T-cell (primary cell): ENCODE measurements around the gene BPGM. TPM values are rescaled to one million over a fixed set of nuclear protein-coding genes. Genes with fewer than 3 reads are reported as not detected.

ENCODE experiments used
- ATAC-seq, 4 experiments: fragments of 200-7000 bp in 3 of 4; fragments of 150-1000 bp in 1 of 4; cut with Tn5 transposase; replicated peaks in 1 of 4; 1 replicate in 3 of 4; 2 replicates in 1 of 4; pipeline ENCODE4 v1.10.0; 2021; ENCODE audit warnings: moderate library complexity in 3 of 4, mild to moderate bottlenecking in 2 of 4, moderate number of reproducible peaks in 1 of 4
- CTCF ChIA-PET, 2 donors: fragments of 300-600 bp; sonication (Branson Sonifier 250); formaldehyde crosslinking; loops; one replicate each; lab custom pipeline; 2022; ENCODE audit warnings: antibody characterized with exemption in 2 of 2; lab: Charles Lee
- POLR2A ChIA-PET, 2 donors: fragments of 300-600 bp; sonication (Branson Sonifier 250); formaldehyde crosslinking; loops; one replicate each; lab custom pipeline; 2022; ENCODE audit warnings: antibody characterized with exemption in 2 of 2; lab: Charles Lee
- DNase-seq, 35 experiments: peaks; one replicate each; pipeline versions ENCODE4 v3.0.0 to v3.0.0-alpha.2; 2013 to 2023
- H3K27ac ChIP-seq: one replicate; pipeline ENCODE4 v1.5.1; 2013; ENCODE audit warnings: low read length
- H3K27me3 ChIP-seq, 2 experiments: replicated peaks in 1 of 2; 1 replicate in 1 of 2; 2 replicates in 1 of 2; pipeline versions ENCODE4 v1.6.1 to v1.7.0; 2013; ENCODE audit warnings: low read length in 1 of 2, mixed read lengths in 1 of 2; ENCODE audit not compliant: control insufficient read depth in 2 of 2, insufficient read depth in 2 of 2; ENCODE audit errors: extremely low read depth in 1 of 2
- H3K36me3 ChIP-seq, 2 donors: 1 replicate in 1 of 2; 2 replicates in 1 of 2; pipeline versions ENCODE4 v1.6.1 to v1.7.0; 2013; ENCODE audit warnings: low read length in 1 of 2; ENCODE audit not compliant: control insufficient read depth in 2 of 2, insufficient read depth in 1 of 2; ENCODE audit errors: extremely low read depth in 1 of 2
- H3K4me1 ChIP-seq, 2 experiments: 1 replicate in 1 of 2; 2 replicates in 1 of 2; pipeline versions ENCODE4 v1.6.1 to v1.7.0; 2013; ENCODE audit warnings: low read length in 2 of 2, mixed read lengths in 1 of 2; ENCODE audit not compliant: insufficient read depth in 2 of 2, control insufficient read depth in 1 of 2; ENCODE audit errors: extremely low read depth in 1 of 2
- H3K4me3 ChIP-seq, 2 donors: 1 replicate in 1 of 2; 2 replicates in 1 of 2; pipeline versions ENCODE4 v1.5.1 to v1.7.0; 2013; ENCODE audit warnings: mild to moderate bottlenecking in 2 of 2, low read length in 1 of 2, moderate library complexity in 1 of 2; ENCODE audit not compliant: control insufficient read depth in 1 of 2; ENCODE audit errors: extremely low read depth in 1 of 2
- H3K9me3 ChIP-seq: 2 replicates; pipeline ENCODE4 v1.7.0; 2013
- H3K27ac Mint-ChIP-seq, 2 donors: one replicate each; pipeline ENCODE4 v1.8.0; 2020 to 2021; ENCODE audit warnings: mild to moderate bottlenecking in 2 of 2, mixed read lengths in 2 of 2
- H3K27me3 Mint-ChIP-seq, 2 donors: one replicate each; pipeline ENCODE4 v1.8.0; 2021 to 2022; ENCODE audit warnings: mixed read lengths in 2 of 2
- H3K36me3 Mint-ChIP-seq: one replicate; pipeline ENCODE4 v1.8.0; 2021; ENCODE audit warnings: mixed read lengths
- H3K4me1 Mint-ChIP-seq, 3 donors: one replicate each; pipeline ENCODE4 v1.8.0; 2020 to 2022; ENCODE audit warnings: mixed read lengths in 3 of 3, mild to moderate bottlenecking in 1 of 3
- H3K4me3 Mint-ChIP-seq, 3 donors: one replicate each; pipeline ENCODE4 v1.8.0; 2020 to 2022; ENCODE audit warnings: mild to moderate bottlenecking in 3 of 3, mixed read lengths in 3 of 3, moderate library complexity in 3 of 3
- H3K9me3 Mint-ChIP-seq, 3 donors: one replicate each; pipeline ENCODE4 v1.8.0; 2020 to 2022; ENCODE audit warnings: mixed read lengths in 3 of 3
- WGBS: methylation state at CpG from one replicate; pipeline ENCODE4 v1.1.5; 2013; ENCODE audit warnings: missing lambda C conversion rate; ENCODE audit not compliant: insufficient coverage; 5-methylcytosine and 5-hydroxymethylcytosine counted together
- total RNA-seq, 35 experiments: library from RNA in 6 of 35; stranded (reverse) in 6 of 35; fragments of 120-200 nt in 1 of 35; gene quantifications; one replicate each; pipeline versions ENCODE4 v1.2.1 to v1.2.4 and lab custom pipeline; 2013 to 2026

Gene BPGM
- total RNA-seq, 5 donors from 2014 or later (not counting 1 experiment from before 2014, with no cell fraction given) = 16.4 to 20.3 (median 18.3) TPM

DNA sequence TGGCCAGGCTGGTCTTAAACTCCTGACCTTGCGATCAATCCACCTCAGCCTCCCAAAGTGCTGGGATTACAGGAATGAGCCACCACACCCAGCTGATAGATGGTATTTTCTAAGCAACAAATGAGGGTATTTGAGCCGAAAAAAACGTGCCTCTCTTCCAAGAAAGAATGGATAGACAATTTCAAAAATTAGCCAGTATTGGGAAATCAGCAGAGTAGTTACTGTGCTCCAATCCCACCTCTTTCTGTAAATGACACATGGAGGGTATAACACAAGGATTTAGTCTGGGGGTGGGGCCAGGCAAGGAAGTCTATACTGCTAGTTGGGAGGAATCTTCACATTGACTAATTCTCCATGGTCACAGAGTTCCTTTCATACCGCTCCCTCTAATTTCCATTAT lies 9.2 kb upstream of the BPGM start:
- Mint-ChIP-seq H3K27me3 (no peaks in the 10 kb centered on the region), H3K27ac (peak overlapping the region; percentile 66 to 73), H3K9me3 (no peaks in the 10 kb centered on the region), H3K36me3 (peaks cover 2% of the 10 kb centered on the region), H3K4me3 (no peak overlapping the region), H3K4me1 (peaks cover 28 to 46% (median 32%) of the 10 kb centered on the region in 3 donors)
- H3K4me3 ChIP-seq = no peak overlapping the region
- H3K36me3 ChIP-seq = no peaks in the 10 kb centered on the region
- no peak for DNase-seq
- H3K27ac ChIP-seq = no peak overlapping the region
- H3K27me3 ChIP-seq = no peaks in the 10 kb centered on the region
- ChIA-PET CTCF (interaction anchor here in 1 of 2 donors (1.5 kb wide), 1 partner anchor 348 kb away, joined by 3 read pairs; the partner anchor contains the start of gene AGBL3), POLR2A (interaction anchor here (0.7 to 1.3 kb wide), 2 partner anchors 8 to 10 kb away, joined by 3 read pairs; no protein-coding TSS in a partner anchor)
- no peaks in the 10 kb centered on the region for H3K9me3 ChIP-seq
- no CpG with 5 or more reads among the region's 4 CpGs for WGBS
- H3K4me1 ChIP-seq = peaks cover 0 to 11% of the 10 kb centered on the region in 2 experiments
- ATAC-seq = no peak

DNA sequence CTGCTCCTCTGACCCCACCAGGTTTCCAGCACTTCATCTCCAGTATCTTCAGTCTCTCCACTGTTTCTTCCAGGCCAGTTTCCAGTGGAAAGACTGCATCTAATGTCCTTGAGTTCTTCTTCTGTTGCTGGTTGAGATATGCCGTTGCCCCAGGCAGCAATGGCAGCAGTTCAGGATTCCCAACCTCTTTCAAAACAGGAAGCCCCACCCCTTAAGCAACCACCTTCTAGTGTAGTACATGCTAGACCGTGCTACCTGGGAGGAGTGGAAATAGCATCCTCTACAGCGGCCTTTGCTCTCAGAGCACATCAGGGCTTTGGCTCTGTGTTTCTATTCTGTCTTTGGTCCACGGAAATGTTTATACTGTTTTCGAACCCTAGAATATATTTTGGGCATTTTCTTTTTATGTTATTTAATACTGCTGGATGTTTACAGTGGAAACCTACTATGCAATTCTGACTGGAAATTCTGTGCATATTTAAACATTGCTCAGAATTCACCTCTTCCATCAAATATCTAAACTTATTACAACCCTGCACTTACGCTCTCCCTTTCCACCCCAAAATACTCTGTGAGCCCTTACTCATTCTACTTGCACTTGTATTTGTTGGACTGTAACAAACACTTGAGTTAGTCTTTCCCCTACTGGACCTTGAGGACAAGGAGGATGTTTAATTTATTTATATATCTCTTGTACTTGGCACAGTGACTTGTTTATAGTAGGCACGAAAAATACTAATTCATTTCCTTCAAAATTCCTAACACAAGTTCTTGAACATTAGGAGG lies 8.5 kb upstream of the BPGM start:
- Histone ChIP-seq H3K4me3 (no peak overlapping the region), H3K27me3 (no peaks in the 10 kb centered on the region), H3K9me3 (no peaks in the 10 kb centered on the region), H3K27ac (no peak overlapping the region), H3K36me3 (no peaks in the 10 kb centered on the region), H3K4me1 (peaks cover 0 to 11% of the 10 kb centered on the region in 2 experiments)
- ChIA-PET CTCF (interaction anchor here (1.5 kb wide), 2 partner anchors 9 to 348 kb away, joined by 3 to 4 read pairs; partner anchors contain the start of gene AGBL3 (in 1 of the 2)), POLR2A (no interaction called here)
- H3K4me3 Mint-ChIP-seq = peak overlapping the region in 1 of 3 donors; percentile 22
- ATAC-seq (peak; percentile 45 to 88 (median 71)), DNase-seq (peak in 4 of 35 experiments; percentile 1 to 22 (median 8))
- H3K36me3 Mint-ChIP-seq = peaks cover 2% of the 10 kb centered on the region
- WGBS = 10% methylated on average over 2 of the region's 7 CpGs
- peak overlapping the region; percentile 66 to 73 for H3K27ac Mint-ChIP-seq
- no peaks in the 10 kb centered on the region for H3K27me3 Mint-ChIP-seq
- H3K4me1 Mint-ChIP-seq = peaks cover 26 to 48% (median 32%) of the 10 kb centered on the region in 3 donors
- no peaks in the 10 kb centered on the region for H3K9me3 Mint-ChIP-seq

DNA sequence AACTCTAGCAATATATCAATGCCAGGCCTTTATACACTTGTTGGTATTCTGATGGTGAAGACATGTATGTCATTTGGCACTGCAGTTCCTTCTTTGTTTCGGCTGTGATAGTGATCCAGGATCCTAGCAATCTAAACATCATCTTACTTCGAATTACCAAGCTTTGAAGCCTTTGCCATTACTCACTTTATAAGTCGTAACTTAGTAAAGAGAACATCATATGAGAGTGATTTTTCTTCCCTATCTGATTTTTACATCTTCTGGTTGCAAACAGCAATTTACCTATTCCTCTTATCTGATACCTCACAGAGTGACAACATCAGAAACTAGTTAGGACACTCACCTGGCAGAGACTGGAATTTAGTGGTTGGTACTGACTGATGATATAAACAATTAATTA lies 7.6 kb upstream of the BPGM start:
- CTCF ChIA-PET = interaction anchor here (0.6 to 1.5 kb wide), 3 partner anchors 8 to 500 kb away, joined by 3 to 7 read pairs (median 4); no protein-coding TSS in a partner anchor
- Histone ChIP-seq H3K9me3 (no peaks in the 10 kb centered on the region), H3K4me3 (no peak overlapping the region), H3K4me1 (peaks cover 0 to 11% of the 10 kb centered on the region in 2 experiments), H3K36me3 (no peaks in the 10 kb centered on the region), H3K27ac (no peak overlapping the region), H3K27me3 (no peaks in the 10 kb centered on the region)
- POLR2A ChIA-PET = interaction anchor here (0.9 kb wide), 2 partner anchors 9 to 19 kb away, joined by 4 to 5 read pairs; no protein-coding TSS in a partner anchor
- H3K4me1 Mint-ChIP-seq = peaks cover 27 to 49% (median 28%) of the 10 kb centered on the region in 3 donors
- no peak overlapping the region for H3K4me3 Mint-ChIP-seq
- no peak for ATAC-seq
- H3K27ac Mint-ChIP-seq = no peak overlapping the region
- no peak for DNase-seq
- no peaks in the 10 kb centered on the region for H3K27me3 Mint-ChIP-seq
- peaks cover 2% of the 10 kb centered on the region for H3K36me3 Mint-ChIP-seq
- no CpG with 5 or more reads among the region's 3 CpGs for WGBS
- H3K9me3 Mint-ChIP-seq = no peaks in the 10 kb centered on the region

DNA sequence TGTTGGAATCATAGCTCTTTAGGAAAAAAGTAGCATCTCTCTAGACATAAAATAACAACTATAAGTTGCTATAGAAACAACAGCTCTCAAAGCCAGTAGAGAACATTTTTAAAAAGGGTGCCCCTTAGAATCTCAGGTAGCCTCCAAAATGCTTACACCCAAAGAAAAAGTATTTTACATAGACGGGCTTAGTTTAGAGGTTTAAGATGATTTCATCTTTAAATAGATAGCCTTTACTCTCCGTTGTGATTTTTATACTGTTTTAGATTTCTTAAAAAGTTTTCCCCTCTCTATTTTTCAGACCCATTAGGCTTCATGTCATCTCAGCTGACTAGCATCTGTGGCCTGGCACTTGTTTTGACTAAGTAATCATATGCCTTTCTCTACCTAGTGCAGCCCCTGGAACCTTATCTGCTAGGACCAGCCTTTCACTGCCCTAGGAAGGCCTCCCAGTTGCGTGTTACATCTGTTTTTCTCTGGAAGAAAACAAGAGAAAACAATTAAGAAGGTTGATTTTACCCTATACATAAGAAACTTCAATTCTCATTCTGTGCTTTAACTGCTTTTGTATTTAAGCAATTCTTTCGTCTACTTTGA lies 6.9 kb upstream of the BPGM start:
- H3K27me3 ChIP-seq = no peaks in the 10 kb centered on the region
- no peak overlapping the region for H3K4me3 ChIP-seq
- Mint-ChIP-seq H3K4me1 (peaks cover 29 to 49% (median 33%) of the 10 kb centered on the region in 3 donors), H3K9me3 (no peaks in the 10 kb centered on the region), H3K4me3 (no peak overlapping the region), H3K36me3 (peaks cover 2% of the 10 kb centered on the region), H3K27ac (no peak overlapping the region), H3K27me3 (no peaks in the 10 kb centered on the region)
- H3K27ac ChIP-seq = peak overlapping the region; percentile 24
- no peak for DNase-seq
- H3K36me3 ChIP-seq = no peaks in the 10 kb centered on the region
- POLR2A ChIA-PET = interaction anchor here (0.6 to 0.9 kb wide), 3 partner anchors 8 to 113 kb away, joined by 3 to 5 read pairs (median 4); no protein-coding TSS in a partner anchor
- no peaks in the 10 kb centered on the region for H3K9me3 ChIP-seq
- WGBS = no CpG with 5 or more reads among the region's 4 CpGs
- CTCF ChIA-PET = interaction anchor here (0.6 to 1.5 kb wide), 5 partner anchors 8 to 1864 kb away, joined by 3 to 7 read pairs (median 3); no protein-coding TSS in a partner anchor
- H3K4me1 ChIP-seq = peaks cover under 1 to 11% of the 10 kb centered on the region in 2 experiments
- ATAC-seq = no peak

DNA sequence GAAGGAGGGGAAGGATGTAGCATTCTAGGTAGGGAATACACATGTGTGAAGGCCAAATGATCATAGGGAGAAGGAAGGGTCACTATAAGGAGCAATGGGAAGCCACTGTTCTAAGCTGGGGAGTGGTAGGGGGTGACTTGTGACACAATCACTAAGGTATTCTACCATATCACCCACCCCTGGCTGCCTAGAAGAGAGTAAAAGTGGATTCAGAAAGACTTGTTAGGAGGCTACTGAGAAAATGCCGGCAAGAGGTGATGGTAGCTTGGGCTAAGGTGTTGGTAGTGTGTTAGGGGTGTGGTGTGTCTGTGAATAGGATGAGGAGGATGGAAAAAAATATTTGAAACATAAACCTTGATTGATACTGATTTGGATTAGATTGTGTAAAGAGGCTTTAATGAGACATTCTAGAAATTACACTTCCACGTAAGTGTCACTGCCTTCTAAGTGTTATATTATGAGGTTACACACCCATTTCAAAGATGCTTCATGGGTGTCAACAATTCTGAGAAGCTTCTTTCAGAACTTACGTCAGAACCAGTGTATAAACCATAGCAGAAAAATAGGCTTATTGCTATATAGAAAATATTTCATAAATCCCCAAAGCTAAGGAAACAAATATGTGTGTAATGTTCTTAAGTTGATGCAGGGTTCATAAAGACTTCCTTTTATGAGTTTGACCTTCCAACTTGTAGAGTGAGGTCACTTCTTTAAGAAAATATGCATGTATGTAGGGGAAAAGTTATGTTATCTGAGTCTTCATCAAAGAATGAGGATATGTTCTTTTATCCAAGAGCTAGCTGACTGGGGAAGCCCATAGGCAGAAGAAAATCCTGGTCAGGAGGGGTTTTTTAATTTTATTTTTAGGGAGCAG lies 5.6 kb upstream of the BPGM start:
- Mint-ChIP-seq H3K4me3 (no peak overlapping the region), H3K27me3 (no peaks in the 10 kb centered on the region)

More for the DNA sequence above, 5.6 kb upstream of the BPGM start:
- DNase-seq (peak in 3 of 35 experiments; percentile 3 to 37 (median 5)), ATAC-seq (peak in 3 of 4 experiments; percentile 11 to 30 (median 22))
- Histone ChIP-seq H3K4me1 (peaks cover 14 to 19% of the 10 kb centered on the region in 2 experiments), H3K9me3 (no peaks in the 10 kb centered on the region), H3K36me3 (no peaks in the 10 kb centered on the region), H3K27ac (peak overlapping the region; percentile 59), H3K27me3 (no peaks in the 10 kb centered on the region), H3K4me3 (no peak overlapping the region)
- Mint-ChIP-seq H3K4me1 (peaks cover 22 to 40% (median 23%) of the 10 kb centered on the region in 3 donors), H3K36me3 (peaks cover 2% of the 10 kb centered on the region), H3K9me3 (no peaks in the 10 kb centered on the region), H3K27ac (peak overlapping the region; percentile 61 to 83)
- POLR2A ChIA-PET = no interaction called here
- CTCF ChIA-PET = interaction anchor here in 1 of 2 donors (0.6 kb wide), 2 partner anchors 76 to 301 kb away, joined by 3 to 4 read pairs; no protein-coding TSS in a partner anchor
- WGBS = no CpG with 5 or more reads among the region's 3 CpGs
